Activated CD8-positive, alpha-beta memory T cell treated with anti-CD3 and anti-CD28 coated beads, Interleukin-2, amount 50 U/mL, for 24 hours (primary cell): ENCODE results near the gene PCDHB13.
"Not testable (repeated sequence)": the region's sequence is repeated elsewhere in the genome, so short reads cannot be mapped to it uniquely, and the experiment has no call there.

ENCODE experiments used
- DNase-seq: peaks from one replicate; pipeline ENCODE4 v3.0.0-alpha.2; 2020; ENCODE audit errors: extremely low read depth

The PCDHB13 gene

GRCh38 chr5:141213656-141214339 is at the start of gene PCDHB13:
PCDHB13 (plus strand) TSS chr5:141213919; CDS start chr5:141214124, 205 bp downstream.
- DNase-seq, result not testable (repeated sequence)

GRCh38 chr5:141172381-141173204 is 41.1 kb upstream of the PCDHB13 start, which contains the start of gene PCDHB7:
PCDHB7 (plus strand) TSS chr5:141172644; CDS start chr5:141172836, 192 bp downstream.
- no peak for DNase-seq

GRCh38 chr5:141174291-141175104 is 39.2 kb upstream of the PCDHB13 start:
- DNase-seq, result not testable (repeated sequence)

GRCh38 chr5:141175933-141176332 is 37.8 kb upstream of the PCDHB13 start:
- no peak for DNase-seq

GRCh38 chr5:141177577-141178191 is 36.0 kb upstream of the PCDHB13 start, which contains the start of gene PCDHB8:
PCDHB8 (plus strand) TSS chr5:141177790; CDS start chr5:141178035, 245 bp downstream.
- not testable (repeated sequence) for DNase-seq

GRCh38 chr5:141179371-141179770 is 34.3 kb upstream of the PCDHB13 start:
- DNase-seq, result not testable (repeated sequence)

- DNase-seq, result not testable (repeated sequence)
Observed at GRCh38 chr5:141179876-141180275, 33.8 kb upstream of the PCDHB13 start.

- no peak for DNase-seq
Observed at GRCh38 chr5:141180313-141180712, 33.4 kb upstream of the PCDHB13 start.

GRCh38 chr5:141182248-141182647 is 31.5 kb upstream of the PCDHB13 start, which contains the start of gene PCDHB16:
PCDHB16 (plus strand) TSS chr5:141182387; CDS start chr5:141182560, 173 bp downstream.
- no peak for DNase-seq

GRCh38 chr5:141184117-141184855 is 29.4 kb upstream of the PCDHB13 start:
- DNase-seq, result not testable (repeated sequence)

GRCh38 chr5:141186897-141187512 is 26.7 kb upstream of the PCDHB13 start, which contains the start of gene PCDHB9:
PCDHB9 (plus strand) TSS chr5:141187161; CDS start chr5:141187319, 158 bp downstream.
- DNase-seq, result no peak

GRCh38 chr5:141188682-141189081 is 25.0 kb upstream of the PCDHB13 start:
- not testable (repeated sequence) for DNase-seq

GRCh38 chr5:141189131-141189530 is 24.6 kb upstream of the PCDHB13 start:
- not testable (repeated sequence) for DNase-seq

GRCh38 chr5:141192110-141192725 is 21.5 kb upstream of the PCDHB13 start, which contains the start of gene PCDHB10:
PCDHB10 (plus strand) TSS chr5:141192353; CDS start chr5:141192553, 200 bp downstream.
- no peak for DNase-seq

- DNase-seq, result not testable (repeated sequence)
Observed at GRCh38 chr5:141194332-141194731, 19.4 kb upstream of the PCDHB13 start.

- DNase-seq, result no peak
Observed at GRCh38 chr5:141196363-141196762, 17.4 kb upstream of the PCDHB13 start.

- no peak for DNase-seq
Observed at GRCh38 chr5:141199359-141200235, 14.1 kb upstream of the PCDHB13 start, which contains the start of gene PCDHB11. PCDHB11 (plus strand) TSS chr5:141199627; CDS start chr5:141199775, 148 bp downstream.

GRCh38 chr5:141201126-141201525 is 12.6 kb upstream of the PCDHB13 start:
- not testable (repeated sequence) for DNase-seq
